Measurements from ENCODE around the gene FANCB.

Gene FANCB

GRCh38 chrX:14817571-14817970 is 55.3 kb downstream of the FANCB start:
- Mint-ChIP-seq H3K36me3 (peaks cover 3% of the 10 kb centered on the region), H3K27ac (no peak overlapping the region), H3K27me3 (no peaks in the 10 kb centered on the region), H3K4me3 (no peak overlapping the region), H3K9me3 (peaks cover 4% of the 10 kb centered on the region), H3K4me1 (no peaks in the 10 kb centered on the region)
- no peak for DNase-seq (ENCODE audit: low spot score in 2 of 2)
- ATAC-seq (ENCODE audit: low read depth): no peak

- H3K27ac Mint-ChIP-seq: no peak overlapping the region
- H3K27me3 Mint-ChIP-seq: no peaks in the 10 kb centered on the region
- ATAC-seq (ENCODE audit: low read depth) (no peak), DNase-seq (ENCODE audit: low spot score in 2 of 2) (no peak)
- H3K9me3 Mint-ChIP-seq: peaks cover 2% of the 10 kb centered on the region
- H3K4me3 Mint-ChIP-seq: no peak overlapping the region
- H3K4me1 Mint-ChIP-seq: no peaks in the 10 kb centered on the region
- peaks cover 7% of the 10 kb centered on the region for H3K36me3 Mint-ChIP-seq
These were observed 69.7 kb downstream of the FANCB start for GRCh38 chrX:14802943-14803710.

- peaks cover 2% of the 10 kb centered on the region for H3K9me3 Mint-ChIP-seq
- H3K27me3 Mint-ChIP-seq: no peaks in the 10 kb centered on the region
- H3K27ac Mint-ChIP-seq: no peak overlapping the region
- DNase-seq (ENCODE audit: low spot score in 2 of 2) (no peak), ATAC-seq (ENCODE audit: low read depth) (no peak)
- H3K36me3 Mint-ChIP-seq: peaks cover 7% of the 10 kb centered on the region
- H3K4me1 Mint-ChIP-seq: no peaks in the 10 kb centered on the region
- H3K4me3 Mint-ChIP-seq: no peak overlapping the region
These were observed 71.7 kb downstream of the FANCB start for GRCh38 chrX:14801136-14801535.

- DNase-seq (ENCODE audit: low spot score in 2 of 2) (no peak), ATAC-seq (ENCODE audit: low read depth) (no peak)
- Mint-ChIP-seq H3K27me3 (no peaks in the 10 kb centered on the region), H3K4me3 (no peak overlapping the region), H3K4me1 (no peaks in the 10 kb centered on the region), H3K9me3 (peaks cover 2% of the 10 kb centered on the region), H3K27ac (no peak overlapping the region), H3K36me3 (peaks cover 10% of the 10 kb centered on the region)
These were observed 74.0 kb downstream of the FANCB start for GRCh38 chrX:14798805-14799397.
